Epithelial cell of esophagus (primary cell): ENCODE data around the gene LEKR1.

Source experiments
- DNase-seq: peaks from one replicate; pipeline ENCODE4 v3.0.0; 2010; ENCODE audit warnings: low read depth
- H3K4me3 ChIP-seq: 2 replicates; pipeline ENCODE4 v1.5.1; 2011; ENCODE audit warnings: mild to moderate bottlenecking, low read length, control low read depth
- CTCF ChIP-seq: IDR thresholded peaks from 2 replicates; pipeline ENCODE4 v1.5.1; 2011; ENCODE audit warnings: low read depth, mild to moderate bottlenecking, low read length, control low read depth, inconsistent platforms; ENCODE audit not compliant: insufficient read depth; ENCODE audit errors: missing control alignments

The LEKR1 gene

GRCh38 chr3:157078131-157078810 is 252.1 kb downstream of the LEKR1 start:
- DNase-seq, result no peak
- TF ChIP-seq CTCF, result no peak
- H3K4me3 ChIP-seq, result no peak overlapping the region

GRCh38 chr3:157078811-157079185 is 252.6 kb downstream of the LEKR1 start:
- no peak for TF ChIP-seq CTCF
- DNase-seq, result no peak
- no peak overlapping the region for H3K4me3 ChIP-seq

- no peak overlapping the region for H3K4me3 ChIP-seq
- DNase-seq, result no peak
These were observed 253.7 kb downstream of the LEKR1 start for GRCh38 chr3:157079676-157080369.

GRCh38 chr3:157081626-157082210 is 255.6 kb downstream of the LEKR1 start:
- TF ChIP-seq CTCF, result peak; percentile 98
- no peak overlapping the region for H3K4me3 ChIP-seq
- peak; percentile 97 for DNase-seq

More at GRCh38 chr3:157079676-157080369, 253.7 kb downstream of the LEKR1 start:
- TF ChIP-seq CTCF, result no peak

- DNase-seq, result peak; percentile 96
- TF ChIP-seq CTCF, result no peak
- no peak overlapping the region for H3K4me3 ChIP-seq
These were observed 256.3 kb downstream of the LEKR1 start for GRCh38 chr3:157082305-157082982.

- H3K4me3 ChIP-seq, result no peak overlapping the region
- TF ChIP-seq CTCF, result no peak
- no peak for DNase-seq
These were observed 257.7 kb downstream of the LEKR1 start for GRCh38 chr3:157083824-157084223.
